Activated gamma-delta T cell treated with Interleukin-2 at 50 U/mL for 16 hours (primary cell): ENCODE measurements around the gene DPYD.
"Not testable (repeated sequence)": the region's sequence is repeated elsewhere in the genome, so short reads cannot be mapped to it uniquely, and the experiment has no call there.

Experiments
- DNase-seq: peaks from one replicate; pipeline ENCODE4 v3.0.0-alpha.2; 2020

The DPYD gene

GRCh38 chr1:97258597-97258996 is 662.2 kb downstream of the DPYD start:
- DNase-seq, result no peak

- no peak for DNase-seq
Measured at GRCh38 chr1:97254731-97255463, 665.9 kb downstream of the DPYD start.

- DNase-seq, result no peak
Measured at GRCh38 chr1:97252925-97253324, 667.9 kb downstream of the DPYD start.

GRCh38 chr1:97252076-97252475 is 668.8 kb downstream of the DPYD start:
- no peak for DNase-seq

- no peak for DNase-seq
Measured at GRCh38 chr1:97247196-97247595, 673.6 kb downstream of the DPYD start.

GRCh38 chr1:97245682-97246081 is 675.2 kb downstream of the DPYD start:
- no peak for DNase-seq

GRCh38 chr1:97245026-97245425 is 675.8 kb downstream of the DPYD start:
- no peak for DNase-seq

- DNase-seq, result no peak
Measured at GRCh38 chr1:97243973-97244560, 676.8 kb downstream of the DPYD start.

GRCh38 chr1:97238816-97239215 is 682.0 kb downstream of the DPYD start:
- no peak for DNase-seq

- not testable (repeated sequence) for DNase-seq
Measured at GRCh38 chr1:97231354-97231753, 689.5 kb downstream of the DPYD start.

- no peak for DNase-seq
Measured at GRCh38 chr1:97212671-97213070, 708.2 kb downstream of the DPYD start.

GRCh38 chr1:97210307-97210706 is 710.5 kb downstream of the DPYD start:
- no peak for DNase-seq

- no peak for DNase-seq
Measured at GRCh38 chr1:97209381-97209957, 711.4 kb downstream of the DPYD start.

- DNase-seq, result no peak
Measured at GRCh38 chr1:97207868-97208267, 713.0 kb downstream of the DPYD start.

- DNase-seq, result no peak
Measured at GRCh38 chr1:97204468-97204867, 716.4 kb downstream of the DPYD start.

GRCh38 chr1:97202481-97203380 is 718.1 kb downstream of the DPYD start:
- no peak for DNase-seq

- DNase-seq, result no peak
Measured at GRCh38 chr1:97201641-97202040, 719.2 kb downstream of the DPYD start.

GRCh38 chr1:97200595-97200994 is 720.2 kb downstream of the DPYD start:
- DNase-seq, result no peak

GRCh38 chr1:97196825-97197516 is 723.9 kb downstream of the DPYD start:
- no peak for DNase-seq

GRCh38 chr1:97192872-97193572 is 727.8 kb downstream of the DPYD start:
- no peak for DNase-seq

- DNase-seq, result no peak
Measured at GRCh38 chr1:97190326-97190725, 730.5 kb downstream of the DPYD start.

GRCh38 chr1:97186381-97186780 is 734.5 kb downstream of the DPYD start:
- no peak for DNase-seq
